GM15510 (cell line): ENCODE data around the gene CHPF2.

Source experiments
- POLR2A ChIP-seq: IDR thresholded peaks from 3 replicates; pipeline ENCODE4 v1.6.1; 2011; ENCODE audit warnings: borderline replicate concordance; ENCODE audit not compliant: insufficient read length; ENCODE audit errors: extremely low read depth

CHPF2 gene

GRCh38 chr7:151254316-151254715, 22.0 kb downstream of the CHPF2 start:
- TF ChIP-seq POLR2A, result no peak

GRCh38 chr7:151254851-151255250, 22.6 kb downstream of the CHPF2 start:
- TF ChIP-seq POLR2A, result no peak

GRCh38 chr7:151255390-151255789, 23.1 kb downstream of the CHPF2 start:
- TF ChIP-seq POLR2A, result no peak

- TF ChIP-seq POLR2A, result no peak
Observed at GRCh38 chr7:151256410-151257045, 24.2 kb downstream of the CHPF2 start.

DNA sequence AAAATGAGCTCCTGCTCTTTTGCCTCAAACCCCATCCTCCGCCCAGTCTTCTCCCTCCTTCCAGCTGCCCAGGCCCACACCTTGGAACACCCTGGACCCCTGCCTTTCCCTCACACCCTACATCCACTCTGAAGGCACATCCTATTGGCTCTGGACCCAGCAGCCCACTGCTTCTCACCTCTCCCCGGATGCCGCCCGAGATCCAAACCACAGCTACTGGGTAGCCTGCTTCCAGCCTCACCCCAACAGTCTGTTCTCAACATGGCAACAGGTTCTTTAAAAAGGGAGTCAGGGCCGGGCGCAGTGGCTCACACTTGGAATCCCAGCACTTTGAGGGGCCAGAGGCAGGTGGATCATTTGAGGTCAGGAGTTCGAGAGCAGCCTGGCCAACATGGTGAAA, 25.7 kb downstream of the CHPF2 start:
- no peak for TF ChIP-seq POLR2A

DNA sequence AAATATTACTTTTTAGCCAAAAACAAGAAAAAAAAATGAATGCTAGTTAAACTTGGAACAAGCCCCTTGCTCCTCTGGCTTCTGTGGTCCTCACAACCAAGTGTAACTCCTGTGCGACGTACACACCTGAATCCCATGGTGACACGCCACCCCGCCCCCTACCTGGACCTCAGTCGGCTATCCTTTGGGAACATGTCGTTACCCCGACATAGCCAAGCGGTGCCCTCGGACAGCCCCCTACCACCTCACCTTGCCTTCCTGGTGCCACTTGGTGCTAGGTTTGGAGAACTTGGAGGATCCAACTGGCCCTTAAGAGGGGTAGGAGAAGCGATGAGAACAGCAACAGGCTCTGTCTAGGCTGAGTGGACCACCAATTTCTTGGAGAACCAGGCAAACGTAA, 28.2 kb downstream of the CHPF2 start:
- TF ChIP-seq POLR2A, result no peak

GRCh38 chr7:151260883-151261282, 28.6 kb downstream of the CHPF2 start:
- no peak for TF ChIP-seq POLR2A

DNA sequence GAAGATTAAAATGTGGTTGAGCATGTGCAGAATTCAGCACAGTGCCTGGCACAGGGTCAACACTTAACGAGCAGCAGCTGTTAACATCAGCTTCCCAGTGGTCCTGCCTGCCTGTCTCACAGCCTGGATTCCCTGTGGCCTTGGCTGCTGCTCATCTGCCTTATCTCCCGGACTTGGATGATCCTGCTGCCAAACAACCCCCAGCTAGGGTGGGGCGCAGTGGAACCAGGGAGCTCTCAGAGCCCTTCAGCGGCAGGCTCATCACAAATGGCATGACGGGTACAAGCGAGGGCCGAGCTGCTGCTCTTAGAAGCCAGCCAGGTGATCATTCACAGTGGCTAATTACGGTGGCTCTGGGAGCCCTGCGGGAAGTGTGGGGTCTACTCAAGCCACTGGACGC, 29.2 kb downstream of the CHPF2 start:
- TF ChIP-seq POLR2A, result no peak

- no peak for TF ChIP-seq POLR2A
Observed at GRCh38 chr7:151264615-151265014, 32.3 kb downstream of the CHPF2 start.

DNA sequence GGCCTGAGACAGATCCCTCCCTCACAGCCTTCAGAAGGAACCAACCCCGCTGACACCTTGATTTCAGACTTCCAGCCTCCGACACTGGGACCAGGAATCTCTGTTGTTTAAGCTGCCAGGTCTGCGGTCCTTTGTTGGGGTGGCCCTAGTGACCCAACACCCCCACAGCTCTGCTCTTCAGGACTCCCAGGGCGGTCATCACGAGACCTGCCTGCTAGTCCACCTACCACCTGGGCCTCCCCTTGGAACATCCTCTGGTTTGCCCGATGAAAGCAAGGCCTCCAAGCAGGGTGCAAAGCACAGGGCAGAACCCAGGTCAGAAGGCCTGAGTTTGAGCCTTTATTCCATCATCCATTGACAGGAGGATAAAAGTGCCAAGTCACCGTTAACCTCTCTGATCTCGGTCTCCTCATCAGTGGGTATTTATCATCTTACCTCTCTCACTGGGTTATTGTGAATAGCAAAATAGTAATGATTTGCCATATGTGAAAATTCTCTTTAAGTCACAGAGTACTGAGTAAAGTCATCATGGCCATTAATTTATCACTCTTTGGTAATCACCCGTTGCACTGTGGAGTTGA, 33.2 kb downstream of the CHPF2 start:
- TF ChIP-seq POLR2A, result no peak

DNA sequence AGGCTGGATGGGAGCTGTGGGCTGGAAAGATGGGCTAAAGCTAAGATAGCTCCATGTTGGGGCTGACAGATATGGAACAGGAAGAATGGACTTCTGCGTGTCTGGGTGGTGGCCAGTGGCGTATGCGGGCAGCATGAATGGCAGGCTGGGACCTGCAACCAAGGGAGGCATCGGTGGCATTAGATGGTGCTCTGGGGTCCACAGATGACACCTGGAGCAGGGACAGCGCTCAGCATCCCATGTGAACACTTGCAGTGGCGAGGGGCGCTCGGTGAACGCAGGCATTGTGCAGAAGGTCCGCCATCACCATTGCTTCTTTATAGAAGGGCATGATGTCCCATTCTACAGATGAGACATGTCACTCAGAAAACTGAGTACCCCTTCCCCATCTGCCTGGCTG, 37.2 kb downstream of the CHPF2 start:
- TF ChIP-seq POLR2A, result no peak

- TF ChIP-seq POLR2A, result no peak
Observed at GRCh38 chr7:151271699-151272355, 39.5 kb downstream of the CHPF2 start.

GRCh38 chr7:151272405-151272804, 40.1 kb downstream of the CHPF2 start:
- TF ChIP-seq POLR2A, result no peak

DNA sequence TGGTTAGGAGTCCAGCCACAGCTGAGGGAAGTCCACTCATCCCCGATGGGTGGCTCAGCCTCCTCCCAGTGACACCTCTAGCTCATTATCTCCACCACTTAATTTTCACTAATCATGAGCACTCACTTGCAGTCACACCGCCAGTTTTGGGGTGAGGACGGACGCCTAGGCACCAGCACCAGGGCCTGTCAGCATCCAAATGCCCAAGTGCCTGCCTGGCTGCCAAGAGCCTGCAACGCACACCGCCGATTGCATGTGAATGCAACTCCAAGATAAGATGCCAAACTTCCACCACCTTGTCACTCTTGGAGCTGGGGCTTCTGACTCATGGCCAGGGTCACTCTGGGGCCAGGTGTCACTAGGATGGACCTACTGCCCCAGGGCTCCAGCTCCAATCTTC, 40.6 kb downstream of the CHPF2 start:
- TF ChIP-seq POLR2A, result no peak

- TF ChIP-seq POLR2A, result no peak
Observed at GRCh38 chr7:151273651-151274390, 41.5 kb downstream of the CHPF2 start.
